ENCODE measurements around the gene PRKD2.

Gene PRKD2

DNA sequence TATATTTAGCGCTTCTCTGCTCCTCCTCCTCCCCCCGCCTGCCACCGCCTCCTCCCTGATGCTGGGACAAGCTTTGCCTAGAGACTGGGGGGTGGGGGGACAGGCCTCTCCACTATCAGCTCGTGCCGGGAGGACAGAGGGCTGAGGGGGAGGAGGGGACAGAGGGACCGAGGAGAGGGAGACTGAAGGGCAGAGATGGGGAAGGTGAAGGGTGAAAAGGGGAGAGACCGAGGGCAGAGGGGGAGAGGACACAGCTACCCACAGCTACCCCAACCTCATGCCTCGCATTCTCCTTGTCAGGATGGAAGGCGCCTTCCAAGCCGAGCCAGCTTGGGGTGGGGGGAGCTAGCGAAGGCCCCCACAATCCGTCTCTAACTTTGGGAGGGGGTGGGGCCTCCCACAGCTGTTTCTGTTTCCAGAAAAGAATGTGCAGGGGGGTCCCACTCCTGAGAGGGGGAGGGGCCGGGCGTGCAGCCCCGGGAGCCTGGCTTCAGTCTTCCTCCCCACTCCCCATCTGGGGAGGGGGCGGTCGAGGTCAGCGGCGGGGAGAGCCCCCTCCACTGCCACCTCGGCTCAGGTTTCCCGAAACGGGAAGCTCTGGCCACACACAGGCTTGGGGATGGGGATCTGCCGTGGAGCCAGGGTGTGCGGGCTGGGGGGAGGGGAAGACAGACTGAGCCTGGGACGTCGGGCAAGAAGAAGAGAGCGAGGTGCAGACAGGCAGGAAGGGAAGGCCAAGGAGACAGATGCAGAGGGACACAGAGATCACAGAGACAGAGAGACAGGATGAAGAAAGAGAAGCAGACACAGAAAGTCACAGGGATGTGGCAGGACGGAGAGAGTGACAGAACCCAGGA, 57.5 kb downstream of the PRKD2 start (continued):
- TF ChIP-seq, protein P1, sequence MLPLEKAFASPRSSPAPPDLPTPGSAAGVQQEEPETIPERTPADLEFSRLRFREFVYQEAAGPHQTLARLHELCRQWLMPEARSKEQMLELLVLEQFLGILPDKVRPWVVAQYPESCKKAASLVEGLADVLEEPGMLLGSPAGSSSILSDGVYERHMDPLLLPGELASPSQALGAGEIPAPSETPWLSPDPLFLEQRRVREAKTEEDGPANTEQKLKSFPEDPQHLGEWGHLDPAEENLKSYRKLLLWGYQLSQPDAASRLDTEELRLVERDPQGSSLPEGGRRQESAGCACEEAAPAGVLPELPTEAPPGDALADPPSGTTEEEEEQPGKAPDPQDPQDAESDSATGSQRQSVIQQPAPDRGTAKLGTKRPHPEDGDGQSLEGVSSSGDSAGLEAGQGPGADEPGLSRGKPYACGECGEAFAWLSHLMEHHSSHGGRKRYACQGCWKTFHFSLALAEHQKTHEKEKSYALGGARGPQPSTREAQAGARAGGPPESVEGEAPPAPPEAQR (tag by site-specific recombination; IDR thresholded peaks at IDR 0.05): no peak
- TF ChIP-seq ZNF664 (tag by site-specific recombination; IDR thresholded peaks at IDR 0.05): no peak
- TF ChIP-seq, protein P2, sequence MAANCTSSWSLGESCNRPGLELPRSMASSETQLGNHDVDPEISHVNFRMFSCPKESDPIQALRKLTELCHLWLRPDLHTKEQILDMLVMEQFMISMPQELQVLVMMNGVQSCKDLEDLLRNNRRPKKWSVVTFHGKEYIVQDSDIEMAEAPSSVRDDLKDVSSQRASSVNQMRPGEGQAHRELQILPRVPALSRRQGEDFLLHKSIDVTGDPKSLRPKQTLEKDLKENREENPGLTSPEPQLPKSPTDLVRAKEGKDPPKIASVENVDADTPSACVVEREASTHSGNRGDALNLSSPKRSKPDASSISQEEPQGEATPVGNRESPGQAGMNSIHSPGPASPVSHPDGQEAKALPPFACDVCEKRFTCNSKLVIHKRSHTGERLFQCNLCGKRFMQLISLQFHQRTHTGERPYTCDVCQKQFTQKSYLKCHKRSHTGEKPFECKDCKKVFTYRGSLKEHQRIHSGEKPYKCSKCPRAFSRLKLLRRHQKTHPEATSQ (tag by site-specific recombination; IDR thresholded peaks at IDR 0.05): no peak
- no peak for TF ChIP-seq GLI2 (tag by site-specific recombination; IDR thresholded peaks at IDR 0.05; ENCODE audit: borderline replicate concordance, low read depth)
- TF ChIP-seq ZNF155 (tag by site-specific recombination; IDR thresholded peaks at IDR 0.05): no peak
- no peak for TF ChIP-seq ZNF223 (tag by site-specific recombination; IDR thresholded peaks at IDR 0.05)
- no peak for TF ChIP-seq ZNF335 (tag by site-specific recombination; conservative IDR thresholded peaks at IDR 0.05)
- TF ChIP-seq, protein P3, sequence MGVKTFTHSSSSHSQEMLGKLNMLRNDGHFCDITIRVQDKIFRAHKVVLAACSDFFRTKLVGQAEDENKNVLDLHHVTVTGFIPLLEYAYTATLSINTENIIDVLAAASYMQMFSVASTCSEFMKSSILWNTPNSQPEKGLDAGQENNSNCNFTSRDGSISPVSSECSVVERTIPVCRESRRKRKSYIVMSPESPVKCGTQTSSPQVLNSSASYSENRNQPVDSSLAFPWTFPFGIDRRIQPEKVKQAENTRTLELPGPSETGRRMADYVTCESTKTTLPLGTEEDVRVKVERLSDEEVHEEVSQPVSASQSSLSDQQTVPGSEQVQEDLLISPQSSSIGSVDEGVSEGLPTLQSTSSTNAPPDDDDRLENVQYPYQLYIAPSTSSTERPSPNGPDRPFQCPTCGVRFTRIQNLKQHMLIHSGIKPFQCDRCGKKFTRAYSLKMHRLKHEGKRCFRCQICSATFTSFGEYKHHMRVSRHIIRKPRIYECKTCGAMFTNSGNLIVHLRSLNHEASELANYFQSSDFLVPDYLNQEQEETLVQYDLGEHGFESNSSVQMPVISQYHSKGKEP (tag by site-specific recombination; IDR thresholded peaks at IDR 0.05): no peak
- TF ChIP-seq SP7 (tag by site-specific recombination; IDR thresholded peaks at IDR 0.05): no peak
- TF ChIP-seq ZNF114 (tag by site-specific recombination; IDR thresholded peaks at IDR 0.05): no peak
- TF ChIP-seq ZNF837 (tag by site-specific recombination; IDR thresholded peaks at IDR 0.05): no peak
- TF ChIP-seq ZNF175 (tag by site-specific recombination; IDR thresholded peaks at IDR 0.05): no peak
- TF ChIP-seq, protein P4, sequence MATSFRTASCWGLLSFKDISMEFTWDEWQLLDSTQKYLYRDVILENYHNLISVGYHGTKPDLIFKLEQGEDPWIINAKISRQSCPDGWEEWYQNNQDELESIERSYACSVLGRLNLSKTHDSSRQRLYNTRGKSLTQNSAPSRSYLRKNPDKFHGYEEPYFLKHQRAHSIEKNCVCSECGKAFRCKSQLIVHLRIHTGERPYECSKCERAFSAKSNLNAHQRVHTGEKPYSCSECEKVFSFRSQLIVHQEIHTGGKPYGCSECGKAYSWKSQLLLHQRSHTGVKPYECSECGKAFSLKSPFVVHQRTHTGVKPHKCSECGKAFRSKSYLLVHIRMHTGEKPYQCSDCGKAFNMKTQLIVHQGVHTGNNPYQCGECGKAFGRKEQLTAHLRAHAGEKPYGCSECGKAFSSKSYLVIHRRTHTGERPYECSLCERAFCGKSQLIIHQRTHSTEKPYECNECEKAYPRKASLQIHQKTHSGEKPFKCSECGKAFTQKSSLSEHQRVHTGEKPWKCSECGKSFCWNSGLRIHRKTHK (tag by site-specific recombination; IDR thresholded peaks at IDR 0.05): no peak
- TF ChIP-seq, protein P5, sequence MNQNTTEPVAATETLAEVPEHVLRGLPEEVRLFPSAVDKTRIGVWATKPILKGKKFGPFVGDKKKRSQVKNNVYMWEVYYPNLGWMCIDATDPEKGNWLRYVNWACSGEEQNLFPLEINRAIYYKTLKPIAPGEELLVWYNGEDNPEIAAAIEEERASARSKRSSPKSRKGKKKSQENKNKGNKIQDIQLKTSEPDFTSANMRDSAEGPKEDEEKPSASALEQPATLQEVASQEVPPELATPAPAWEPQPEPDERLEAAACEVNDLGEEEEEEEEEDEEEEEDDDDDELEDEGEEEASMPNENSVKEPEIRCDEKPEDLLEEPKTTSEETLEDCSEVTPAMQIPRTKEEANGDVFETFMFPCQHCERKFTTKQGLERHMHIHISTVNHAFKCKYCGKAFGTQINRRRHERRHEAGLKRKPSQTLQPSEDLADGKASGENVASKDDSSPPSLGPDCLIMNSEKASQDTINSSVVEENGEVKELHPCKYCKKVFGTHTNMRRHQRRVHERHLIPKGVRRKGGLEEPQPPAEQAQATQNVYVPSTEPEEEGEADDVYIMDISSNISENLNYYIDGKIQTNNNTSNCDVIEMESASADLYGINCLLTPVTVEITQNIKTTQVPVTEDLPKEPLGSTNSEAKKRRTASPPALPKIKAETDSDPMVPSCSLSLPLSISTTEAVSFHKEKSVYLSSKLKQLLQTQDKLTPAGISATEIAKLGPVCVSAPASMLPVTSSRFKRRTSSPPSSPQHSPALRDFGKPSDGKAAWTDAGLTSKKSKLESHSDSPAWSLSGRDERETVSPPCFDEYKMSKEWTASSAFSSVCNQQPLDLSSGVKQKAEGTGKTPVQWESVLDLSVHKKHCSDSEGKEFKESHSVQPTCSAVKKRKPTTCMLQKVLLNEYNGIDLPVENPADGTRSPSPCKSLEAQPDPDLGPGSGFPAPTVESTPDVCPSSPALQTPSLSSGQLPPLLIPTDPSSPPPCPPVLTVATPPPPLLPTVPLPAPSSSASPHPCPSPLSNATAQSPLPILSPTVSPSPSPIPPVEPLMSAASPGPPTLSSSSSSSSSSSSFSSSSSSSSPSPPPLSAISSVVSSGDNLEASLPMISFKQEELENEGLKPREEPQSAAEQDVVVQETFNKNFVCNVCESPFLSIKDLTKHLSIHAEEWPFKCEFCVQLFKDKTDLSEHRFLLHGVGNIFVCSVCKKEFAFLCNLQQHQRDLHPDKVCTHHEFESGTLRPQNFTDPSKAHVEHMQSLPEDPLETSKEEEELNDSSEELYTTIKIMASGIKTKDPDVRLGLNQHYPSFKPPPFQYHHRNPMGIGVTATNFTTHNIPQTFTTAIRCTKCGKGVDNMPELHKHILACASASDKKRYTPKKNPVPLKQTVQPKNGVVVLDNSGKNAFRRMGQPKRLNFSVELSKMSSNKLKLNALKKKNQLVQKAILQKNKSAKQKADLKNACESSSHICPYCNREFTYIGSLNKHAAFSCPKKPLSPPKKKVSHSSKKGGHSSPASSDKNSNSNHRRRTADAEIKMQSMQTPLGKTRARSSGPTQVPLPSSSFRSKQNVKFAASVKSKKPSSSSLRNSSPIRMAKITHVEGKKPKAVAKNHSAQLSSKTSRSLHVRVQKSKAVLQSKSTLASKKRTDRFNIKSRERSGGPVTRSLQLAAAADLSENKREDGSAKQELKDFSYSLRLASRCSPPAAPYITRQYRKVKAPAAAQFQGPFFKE (tag by site-specific recombination; IDR thresholded peaks at IDR 0.05; ENCODE audit: borderline replicate concordance): no peak
- no peak; the same call in 1 of the 2 replicates for TF ChIP-seq SP2 (tag by site-specific recombination; IDR thresholded peaks at IDR 0.05)
- no peak for TF ChIP-seq ZNF169 (tag by site-specific recombination; IDR thresholded peaks at IDR 0.05)
- no peak for TF ChIP-seq ZNF768 (tag by site-specific recombination; IDR thresholded peaks at IDR 0.05)
- TF ChIP-seq, protein P6, sequence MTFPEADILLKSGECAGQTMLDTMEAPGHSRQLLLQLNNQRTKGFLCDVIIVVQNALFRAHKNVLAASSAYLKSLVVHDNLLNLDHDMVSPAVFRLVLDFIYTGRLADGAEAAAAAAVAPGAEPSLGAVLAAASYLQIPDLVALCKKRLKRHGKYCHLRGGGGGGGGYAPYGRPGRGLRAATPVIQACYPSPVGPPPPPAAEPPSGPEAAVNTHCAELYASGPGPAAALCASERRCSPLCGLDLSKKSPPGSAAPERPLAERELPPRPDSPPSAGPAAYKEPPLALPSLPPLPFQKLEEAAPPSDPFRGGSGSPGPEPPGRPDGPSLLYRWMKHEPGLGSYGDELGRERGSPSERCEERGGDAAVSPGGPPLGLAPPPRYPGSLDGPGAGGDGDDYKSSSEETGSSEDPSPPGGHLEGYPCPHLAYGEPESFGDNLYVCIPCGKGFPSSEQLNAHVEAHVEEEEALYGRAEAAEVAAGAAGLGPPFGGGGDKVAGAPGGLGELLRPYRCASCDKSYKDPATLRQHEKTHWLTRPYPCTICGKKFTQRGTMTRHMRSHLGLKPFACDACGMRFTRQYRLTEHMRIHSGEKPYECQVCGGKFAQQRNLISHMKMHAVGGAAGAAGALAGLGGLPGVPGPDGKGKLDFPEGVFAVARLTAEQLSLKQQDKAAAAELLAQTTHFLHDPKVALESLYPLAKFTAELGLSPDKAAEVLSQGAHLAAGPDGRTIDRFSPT (tag by site-specific recombination; IDR thresholded peaks at IDR 0.05): no peak
- no peak for TF ChIP-seq ZNF785 (tag by site-specific recombination; IDR thresholded peaks at IDR 0.05)
- TF ChIP-seq ZNF558 (tag by site-specific recombination; IDR thresholded peaks at IDR 0.05): no peak
- TF ChIP-seq GLIS1 (tag by site-specific recombination; IDR thresholded peaks at IDR 0.05): no peak
- TF ChIP-seq ZBTB17 (tag by site-specific recombination; IDR thresholded peaks at IDR 0.05): peak; percentile 96
- TF ChIP-seq ZNF132 (tag by site-specific recombination; IDR thresholded peaks at IDR 0.05; ENCODE audit: borderline replicate concordance): no peak
- TF ChIP-seq OVOL3 (tag by site-specific recombination; IDR thresholded peaks at IDR 0.05): no peak
- no peak for TF ChIP-seq ZNF211 (tag by site-specific recombination; IDR thresholded peaks at IDR 0.05; ENCODE audit: low read depth)
- TF ChIP-seq ZNF660 (tag by site-specific recombination; IDR thresholded peaks at IDR 0.05): no peak
